ENCODE measurements around the gene FRRS1.
"Not testable (repeated sequence)": the region's sequence is repeated elsewhere in the genome, so short reads cannot be mapped to it uniquely, and the experiment has no call there.

The FRRS1 gene

GRCh38 chr1:99764909-99765308 lies 1.5 kb downstream of the FRRS1 start:
- no peak for DNase-seq

- DNase-seq: no peak
Measured at GRCh38 chr1:99764439-99764838, 2.0 kb downstream of the FRRS1 start.

- DNase-seq: no peak
Measured at GRCh38 chr1:99763956-99764355, 2.5 kb downstream of the FRRS1 start.

DNA sequence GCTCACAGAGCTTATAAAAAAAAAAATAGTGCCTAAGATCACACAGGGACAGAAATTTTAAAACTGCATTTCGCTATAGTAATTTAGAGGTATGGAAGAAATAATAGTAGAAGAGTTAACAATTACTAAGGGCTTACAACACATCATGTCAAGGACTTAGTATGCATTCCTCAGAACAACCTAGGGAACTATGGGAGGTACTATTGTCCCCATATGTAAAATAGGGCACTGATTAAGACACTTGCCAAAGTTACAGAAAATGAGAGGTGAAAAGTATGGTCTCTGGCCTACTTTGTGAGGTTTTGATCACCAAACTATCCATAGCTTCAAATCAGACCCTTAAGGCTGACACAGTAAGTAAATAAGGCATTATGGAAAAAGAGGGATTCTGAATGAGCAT lies 4.7 kb downstream of the FRRS1 start:
- DNase-seq: no peak

DNA sequence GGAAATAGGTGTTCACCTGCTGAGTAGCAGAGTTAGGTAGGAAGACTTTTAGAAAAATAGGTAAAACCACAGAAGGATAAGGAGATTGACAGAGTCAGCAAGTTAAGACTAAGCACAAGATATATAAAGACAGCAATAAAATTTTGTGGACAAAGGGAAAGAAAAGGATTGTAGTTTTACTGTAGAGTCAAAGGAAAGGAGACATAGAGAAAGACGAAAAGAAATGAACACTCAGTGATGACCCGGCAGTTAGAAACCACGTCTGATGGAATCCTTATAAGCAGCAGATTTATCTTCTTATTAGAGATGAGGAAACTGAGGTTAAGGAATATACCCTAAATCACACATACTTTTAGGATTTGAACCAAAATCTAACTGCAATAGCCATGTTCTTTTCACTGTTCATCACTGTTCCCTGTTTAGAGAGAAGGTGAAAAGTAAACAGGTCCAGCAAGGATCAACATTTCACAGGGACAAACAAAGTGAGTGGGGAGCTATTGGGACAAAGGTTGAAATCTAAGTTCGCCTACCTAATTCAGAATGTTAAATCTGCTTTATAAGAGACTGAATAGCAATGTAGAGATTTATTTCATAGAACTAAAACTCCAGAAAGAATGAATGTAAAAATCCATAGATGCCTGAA lies 6.8 kb downstream of the FRRS1 start:
- no peak for DNase-seq

DNA sequence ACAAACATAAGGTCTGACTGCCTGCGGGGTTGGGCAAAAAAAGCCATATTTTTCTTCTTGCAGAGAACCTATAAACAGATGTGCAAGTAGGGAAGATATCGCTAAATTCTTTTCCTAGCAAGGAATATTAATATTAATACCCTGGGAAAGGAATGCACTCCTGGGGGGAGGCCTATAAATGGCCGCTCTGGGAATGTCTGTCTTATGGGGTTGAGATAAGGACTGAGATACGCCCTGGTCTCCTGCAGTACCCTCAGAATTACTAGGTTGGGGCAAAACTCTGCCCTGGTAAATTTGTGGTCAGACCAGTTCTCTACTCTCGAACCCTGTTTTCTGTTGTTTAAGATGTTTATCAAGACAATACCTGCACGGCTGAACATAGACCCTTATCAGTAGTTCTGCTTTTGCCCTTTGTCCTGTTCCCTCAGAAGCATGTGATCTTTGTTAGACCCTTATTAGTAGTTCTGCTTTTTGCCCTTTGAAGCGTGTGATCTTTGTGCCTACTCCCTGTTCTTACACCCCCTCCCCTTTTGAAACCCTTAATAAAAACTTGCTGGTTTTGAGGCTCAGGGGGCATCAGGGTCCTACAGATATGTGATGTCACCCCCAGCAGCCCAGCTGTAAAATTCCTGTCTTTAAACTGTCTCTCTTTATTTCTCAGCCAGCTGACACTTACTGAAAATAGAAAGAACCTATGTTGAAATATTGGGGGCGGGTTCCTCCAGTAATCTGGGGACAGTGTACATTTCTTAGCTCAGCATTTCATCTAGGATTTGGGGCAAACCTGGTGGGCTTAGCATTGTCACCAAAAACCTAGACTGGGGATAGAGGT lies 7.5 kb downstream of the FRRS1 start:
- not testable (repeated sequence) for DNase-seq

DNA sequence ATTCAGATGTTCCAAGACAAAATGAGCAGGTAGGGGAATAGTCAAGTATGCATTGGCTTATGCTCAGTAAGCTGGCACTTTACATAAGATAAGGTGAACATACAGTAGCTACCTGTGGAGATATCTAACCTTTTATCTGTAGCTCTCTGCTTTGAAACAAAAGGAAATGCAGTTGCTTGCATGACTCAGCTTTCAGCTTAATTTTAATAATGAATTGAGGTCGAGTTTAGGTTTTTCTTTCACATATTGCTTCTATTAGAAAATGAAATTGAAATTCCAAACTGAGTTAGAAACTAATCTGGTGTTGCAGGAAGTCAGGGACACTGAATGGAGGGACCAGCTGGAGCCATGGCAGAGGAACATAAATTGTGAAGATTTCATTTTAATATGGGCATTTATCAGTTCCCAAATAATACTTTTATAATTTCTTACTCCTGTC lies 8.3 kb downstream of the FRRS1 start:
- DNase-seq: no peak

- DNase-seq: no peak
Measured at GRCh38 chr1:99756598-99756997, 9.8 kb downstream of the FRRS1 start.

GRCh38 chr1:99755664-99756063 lies 10.8 kb downstream of the FRRS1 start:
- no peak for DNase-seq

DNA sequence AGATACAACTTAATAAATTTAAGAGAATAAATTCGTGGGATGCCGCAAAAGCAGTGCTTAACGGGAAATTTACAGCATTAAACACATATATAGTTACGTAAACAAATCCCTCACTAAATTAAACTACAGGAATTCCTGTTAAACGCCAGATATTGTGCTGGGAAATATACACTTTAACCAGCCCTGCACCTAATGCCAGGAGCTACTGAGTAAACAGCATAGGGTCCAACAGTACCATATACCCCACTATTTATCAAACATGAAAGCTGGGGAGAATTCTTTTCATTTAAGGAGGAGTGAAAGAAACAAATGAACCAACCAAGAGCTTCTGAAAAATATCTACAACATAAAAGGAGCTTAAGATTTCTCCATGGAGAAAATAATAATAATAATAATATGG lies 11.7 kb downstream of the FRRS1 start:
- DNase-seq: no peak

GRCh38 chr1:99754055-99754626 lies 12.3 kb downstream of the FRRS1 start:
- DNase-seq: no peak

DNA sequence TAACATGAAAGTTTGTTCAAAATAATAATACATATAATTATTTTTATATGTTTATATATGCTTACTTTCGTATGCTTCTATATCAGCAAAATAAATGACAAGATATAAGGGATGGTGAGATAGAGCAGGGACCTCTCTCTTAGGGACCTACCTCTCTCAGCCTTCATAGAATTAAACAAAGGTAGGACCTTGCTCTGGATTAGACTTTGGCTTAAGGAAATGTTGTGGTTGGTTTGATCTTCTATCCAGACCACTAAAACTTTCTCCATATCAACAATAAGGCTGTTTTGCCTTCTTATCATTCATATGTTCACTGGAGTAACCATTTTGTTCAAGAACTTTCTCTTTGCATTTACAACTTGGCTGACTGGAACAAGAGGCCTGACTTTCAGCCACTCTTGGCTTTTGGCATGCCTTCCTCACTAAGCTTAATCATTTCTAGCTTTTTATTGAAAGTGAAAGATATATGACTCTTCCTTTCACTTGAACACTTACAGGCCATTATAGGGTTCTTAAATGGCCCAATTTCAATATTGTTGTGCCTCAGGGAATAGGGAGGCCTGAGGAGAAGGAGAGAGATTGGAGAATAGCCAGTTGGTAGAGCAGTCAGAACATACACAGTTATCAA lies 14.4 kb downstream of the FRRS1 start:
- DNase-seq: no peak

DNA sequence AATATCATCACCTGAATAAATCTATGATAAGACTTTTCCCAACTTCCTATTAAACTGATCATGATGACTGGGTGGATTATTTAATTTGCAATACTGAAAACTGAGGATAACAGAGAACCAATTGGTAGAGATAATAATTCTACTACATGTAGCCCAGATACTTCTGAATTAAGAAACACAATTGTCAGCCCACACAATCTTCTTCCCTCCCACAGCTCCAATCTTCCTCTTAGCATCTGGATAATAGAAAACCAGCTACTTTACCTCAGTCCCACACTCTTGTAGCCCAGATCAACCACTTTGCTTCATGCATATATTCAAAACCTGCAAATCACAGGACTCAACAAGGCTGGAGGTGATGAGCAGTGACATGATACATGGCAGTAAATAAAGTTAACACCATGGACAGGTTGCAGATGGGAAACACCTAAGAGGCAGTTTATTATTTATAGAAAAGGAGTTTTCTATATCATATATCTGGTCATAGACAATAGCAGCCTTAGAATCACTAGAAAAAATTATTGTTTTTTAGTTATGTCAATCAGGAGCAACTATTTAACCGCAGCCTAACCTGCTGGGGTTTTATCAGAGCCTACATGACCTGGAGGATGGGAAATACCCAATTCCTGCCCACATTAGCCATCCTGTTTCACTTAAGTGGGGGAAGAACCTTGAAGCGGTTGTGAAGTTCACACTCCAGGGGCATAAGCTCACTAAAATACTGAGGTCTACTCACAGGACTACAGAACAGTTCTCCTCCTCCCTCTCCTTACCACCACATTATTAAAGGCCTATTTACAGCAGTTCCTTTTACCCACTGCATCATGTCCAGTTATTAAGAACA lies 16.7 kb downstream of the FRRS1 start:
- DNase-seq: no peak

- no peak for DNase-seq
Measured at GRCh38 chr1:99748419-99748818, 18.0 kb downstream of the FRRS1 start.

- no peak for DNase-seq
Measured at GRCh38 chr1:99745684-99746083, 20.8 kb downstream of the FRRS1 start.

GRCh38 chr1:99745061-99745460 lies 21.4 kb downstream of the FRRS1 start:
- no peak for DNase-seq

DNA sequence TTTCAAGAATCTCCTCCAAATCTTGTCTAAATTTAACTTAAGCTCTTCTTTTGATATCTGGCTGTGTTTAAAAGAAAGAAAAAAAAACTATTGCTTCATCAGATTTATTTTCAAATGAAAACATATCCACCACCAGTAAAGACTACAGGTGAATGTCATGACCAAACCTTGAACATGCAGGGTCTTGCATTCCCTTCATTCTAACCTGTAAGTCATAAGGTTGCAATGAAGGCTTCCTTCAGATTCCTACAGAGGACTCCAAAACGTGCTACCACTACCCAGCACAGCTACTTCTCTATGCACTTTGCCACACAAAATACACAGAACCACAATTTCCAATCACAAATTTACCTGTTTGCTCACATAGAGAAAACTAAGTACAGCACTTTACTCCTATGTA lies 26.3 kb downstream of the FRRS1 start:
- no peak for DNase-seq

GRCh38 chr1:99738858-99739465 lies 27.5 kb downstream of the FRRS1 start:
- DNase-seq: no peak

DNA sequence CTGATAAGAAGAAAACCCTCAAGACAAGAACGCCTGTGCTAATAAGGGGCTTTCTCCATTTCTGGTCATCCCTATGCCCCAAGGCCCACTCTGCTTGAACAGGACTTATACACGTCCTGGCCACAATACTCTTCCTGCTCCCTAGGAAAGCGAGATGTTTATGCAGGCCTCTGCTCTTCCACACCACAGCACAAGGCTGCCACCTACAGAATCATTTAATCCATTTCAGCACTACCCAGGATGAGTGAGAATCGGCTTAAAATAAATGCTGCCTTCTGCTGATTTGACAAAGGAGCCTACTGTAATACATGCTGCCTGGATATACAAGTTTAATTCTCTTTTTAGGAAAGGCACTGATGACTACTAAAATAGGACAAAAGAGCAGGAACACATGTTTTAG lies 29.4 kb downstream of the FRRS1 start:
- no peak for DNase-seq

DNA sequence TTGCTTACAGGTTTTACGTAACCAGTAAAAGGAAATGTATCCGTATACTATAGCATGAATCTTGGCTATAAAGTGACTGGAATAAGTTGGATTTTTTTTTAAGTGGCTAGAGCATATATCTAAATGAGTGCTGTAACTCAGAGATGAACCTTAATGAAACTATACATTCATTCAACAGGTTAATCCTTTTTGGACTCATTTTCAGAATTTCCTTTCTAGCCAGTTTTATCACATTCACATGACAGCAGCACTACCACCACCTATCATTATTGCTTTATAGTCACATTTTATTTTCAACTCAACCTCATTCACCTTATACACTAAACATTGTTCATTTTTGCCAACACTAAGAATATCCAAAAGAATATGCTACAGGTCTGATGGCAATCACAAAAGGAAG lies 30.6 kb downstream of the FRRS1 start:
- DNase-seq: no peak

DNA sequence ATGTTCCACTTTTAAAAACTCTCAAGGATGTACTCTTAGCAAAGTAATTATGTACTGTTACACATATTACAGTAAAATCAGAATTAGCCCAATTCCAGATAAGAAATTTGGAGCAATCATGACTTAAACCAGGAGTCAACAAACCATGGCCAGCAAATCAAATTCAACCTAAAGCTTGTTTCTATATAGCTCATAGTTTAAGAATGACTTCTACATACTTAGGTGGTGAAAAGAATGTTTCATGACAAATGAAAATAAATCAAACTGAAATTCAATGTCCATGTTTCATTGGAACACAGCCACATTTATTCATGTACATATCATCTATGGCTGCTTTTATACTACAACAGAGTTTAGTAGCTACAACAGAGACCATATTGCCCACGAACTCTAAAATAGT lies 35.1 kb downstream of the FRRS1 start:
- no peak for DNase-seq

- no peak for DNase-seq
Measured at GRCh38 chr1:99728494-99729235, 37.8 kb downstream of the FRRS1 start.
